Panc1 (cell line): ENCODE results near the gene KRTAP10-9. TPM values are rescaled to one million over a fixed set of nuclear protein-coding genes. Genes with fewer than 3 reads are reported as not detected.
"Not testable (repeated sequence)": the region's sequence is repeated elsewhere in the genome, so short reads cannot be mapped to it uniquely, and the experiment has no call there.

Experiments used
- ATAC-seq: fragments of 200-7000 bp; cut with Tn5 transposase; 2 replicates; pipeline ENCODE4 v1.9.1; 2020; ENCODE audit warnings: mild to moderate bottlenecking, moderate library complexity
- BruUV-seq: library from RNA; stranded (reverse); fragments of 400-500 nt; replicated peaks from 2 replicates; lab custom pipeline; 2021; lab: Mats Ljungman, UMichigan
- CTCF ChIA-PET: fragments of 300-600 bp; sonication (Branson Sonifier 250); formaldehyde crosslinking; loops from one replicate; lab custom pipeline; 2022; ENCODE audit warnings: antibody characterized with exemption; lab: Charles Lee
- POLR2A ChIA-PET: fragments of 300-600 bp; sonication (Branson Sonifier 250); formaldehyde crosslinking; loops from one replicate; lab custom pipeline; 2022; ENCODE audit warnings: antibody characterized with exemption; lab: Charles Lee
- DNase-seq: peaks from one replicate; pipeline ENCODE4 v3.0.0-alpha.2; 2010; ENCODE audit warnings: low read depth, low spot score
- H3K27ac ChIP-seq: 2 replicates; pipeline ENCODE4 v1.5.1; 2011; ENCODE audit warnings: mild to moderate bottlenecking, low read length, inconsistent platforms
- H3K27me3 ChIP-seq: fragments of 200-500 bp; sonication (Bioruptor generic); 2 replicates; pipeline ENCODE4 v1.6.0; 2014; ENCODE audit warnings: low read length, inconsistent platforms; ENCODE audit not compliant: control insufficient read depth, insufficient read depth
- H3K36me3 ChIP-seq: fragments of 200-500 bp; sonication (Bioruptor generic); 2 replicates; pipeline ENCODE4 v1.5.1; 2014; ENCODE audit warnings: inconsistent platforms, mild to moderate bottlenecking, low read length, moderate library complexity; ENCODE audit not compliant: control insufficient read depth, insufficient read depth
- H3K4me1 ChIP-seq: 2 replicates; pipeline ENCODE4 v1.5.1; 2011; ENCODE audit warnings: inconsistent platforms, mild to moderate bottlenecking, low read length, moderate library complexity; ENCODE audit not compliant: control insufficient read depth, insufficient read depth
- H3K4me3 ChIP-seq, 2 experiments: 2 replicates each; pipeline ENCODE4 v1.5.1; 2011 to 2012; ENCODE audit warnings: low read depth in 2 of 2, low read length in 2 of 2, mild to moderate bottlenecking in 2 of 2, inconsistent platforms in 1 of 2, moderate library complexity in 1 of 2
- H3K9me3 ChIP-seq: fragments of 200-500 bp; sonication (Bioruptor generic); 2 replicates; pipeline ENCODE4 v1.5.1; 2014; ENCODE audit warnings: low read depth, mild to moderate bottlenecking, inconsistent platforms, low read length, moderate library complexity; ENCODE audit not compliant: control insufficient read depth, insufficient read depth
- CTCF ChIP-seq: fragments of 450-650 bp; IDR thresholded peaks from 2 replicates; pipeline ENCODE4 v1.5.1; 2017; ENCODE audit warnings: mild to moderate bottlenecking
- POLR2AphosphoS5 ChIP-seq: IDR thresholded peaks from 2 replicates; pipeline ENCODE4 v1.6.1; 2012; ENCODE audit warnings: mild to moderate bottlenecking, low read depth, low read length, moderate library complexity
- REST ChIP-seq, 2 experiments: IDR thresholded peaks; 2 replicates each; pipeline ENCODE4 v1.6.1; 2011 to 2012; ENCODE audit warnings: low read depth in 2 of 2, control low read depth in 1 of 2, low read length in 1 of 2, mild to moderate bottlenecking in 1 of 2, moderate library complexity in 1 of 2; ENCODE audit not compliant: insufficient read depth in 1 of 2
- SIN3A ChIP-seq: IDR thresholded peaks from 2 replicates; pipeline ENCODE4 v1.6.1; 2012; ENCODE audit warnings: low read depth, mild to moderate bottlenecking, low read length, moderate library complexity, borderline replicate concordance; ENCODE audit not compliant: insufficient read depth
- TCF7L2 ChIP-seq: IDR thresholded peaks from 2 replicates; pipeline ENCODE4 v1.6.1; 2011; ENCODE audit warnings: mild to moderate bottlenecking, low read depth, low read length, inconsistent platforms
- in situ Hi-C: cut with HindIII; loops from 2 replicates; pipeline ENCODE4 v1.10.0; 2016; ENCODE audit warnings: low sequenced_read_pairs, low pct_unique_long_range_greater_than_20kb
- intact Hi-C: fragments of 100-400 bp; cut with micrococcal nuclease; formaldehyde crosslinking; loops from one replicate; pipeline ENCODE4 v1.10.0; 2022; ENCODE audit not compliant: unreplicated experiment
- total RNA-seq: library from RNA; stranded (reverse); gene quantifications from one replicate; pipeline ENCODE4 v1.2.1, GENCODE V29; 2021; ENCODE audit not compliant: unreplicated experiment

Gene KRTAP10-9
- total RNA-seq, 1 experiment from 2014 or later: not detected

DNA sequence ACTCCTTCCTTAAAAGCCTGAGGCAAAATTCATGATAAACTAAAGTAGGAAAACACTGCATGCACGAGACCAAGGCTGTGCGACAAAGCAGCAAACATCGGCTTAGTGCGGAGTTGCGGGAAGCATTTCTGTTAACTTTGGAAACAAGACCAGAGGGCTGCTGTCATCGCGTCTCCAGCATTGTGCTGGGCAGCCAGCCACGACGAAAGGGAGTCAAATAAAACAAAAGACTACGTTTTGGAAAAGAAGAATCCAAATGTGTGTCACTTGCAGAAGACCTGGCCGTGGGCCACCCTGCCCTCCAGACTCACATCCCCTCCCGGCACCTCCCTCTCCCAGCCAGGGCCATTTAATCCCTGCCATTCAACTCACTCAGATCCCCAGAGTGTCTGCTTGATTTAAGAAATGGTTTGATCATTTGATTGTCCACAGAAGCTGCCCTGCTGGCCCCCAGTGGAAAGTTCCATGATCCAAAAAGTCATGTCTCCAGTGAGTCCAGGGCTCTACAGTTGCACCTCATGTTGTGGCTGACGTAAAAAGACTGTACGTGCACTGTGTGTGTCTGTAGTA, 16.9 kb downstream of the KRTAP10-9 start:
- Histone ChIP-seq H3K9me3 (no peaks in the 10 kb centered on the region), H3K4me1 (no peaks in the 10 kb centered on the region), H3K36me3 (no peaks in the 10 kb centered on the region), H3K27ac (no peak overlapping the region), H3K27me3 (no peaks in the 10 kb centered on the region), H3K4me3 (no peak overlapping the region)
- CTCF ChIA-PET: no interaction called here
- DNase-seq (no peak), ATAC-seq (no peak)
- POLR2A ChIA-PET: no interaction called here
- intact Hi-C loops: no loop called here
- BruUV-seq: no TSS peak
- TF ChIP-seq CTCF (no peak), SIN3A (no peak), POLR2AphosphoS5 (no peak), REST (IDR thresholded peaks at IDR 0.05; ENCODE audit: insufficient read depth in 1 of 2, low read depth in 2 of 2, low read length in 1 of 2) (no peak), TCF7L2 (no peak)
- in situ Hi-C loops: no loop called here

DNA sequence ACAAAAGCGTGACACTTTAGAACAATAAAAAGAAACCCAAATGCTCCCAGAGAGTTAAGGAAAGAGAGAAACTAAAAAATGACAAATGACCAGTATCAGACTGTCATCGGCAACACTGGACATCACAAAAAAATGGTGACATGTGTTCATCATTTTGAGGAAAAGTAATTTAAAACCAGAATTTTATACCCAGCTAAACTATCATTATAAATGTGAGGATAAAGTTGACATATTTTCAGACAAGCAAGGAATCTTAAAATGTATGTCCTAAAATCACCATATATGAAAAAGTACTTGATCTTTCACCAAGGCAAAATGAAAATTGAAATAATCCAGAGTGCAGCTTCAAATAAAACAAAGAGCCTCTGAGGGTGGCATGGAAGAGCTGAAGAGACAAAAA, 18.0 kb downstream of the KRTAP10-9 start:
- ATAC-seq (no peak), DNase-seq (no peak)
- in situ Hi-C loops: no loop called here
- ChIA-PET CTCF (no interaction called here), POLR2A (no interaction called here)
- Histone ChIP-seq H3K36me3 (no peaks in the 10 kb centered on the region), H3K4me1 (no peaks in the 10 kb centered on the region), H3K4me3 (no peak overlapping the region), H3K9me3 (no peaks in the 10 kb centered on the region), H3K27ac (no peak overlapping the region), H3K27me3 (no peaks in the 10 kb centered on the region)
- BruUV-seq: no TSS peak
- no peak for TF ChIP-seq CTCF
- no peak for TF ChIP-seq SIN3A
- no peak for TF ChIP-seq TCF7L2
- TF ChIP-seq POLR2AphosphoS5: no peak
- no peak for TF ChIP-seq REST (IDR thresholded peaks at IDR 0.05; ENCODE audit: insufficient read depth in 1 of 2, low read depth in 2 of 2, low read length in 1 of 2)
- intact Hi-C loops: no loop called here

DNA sequence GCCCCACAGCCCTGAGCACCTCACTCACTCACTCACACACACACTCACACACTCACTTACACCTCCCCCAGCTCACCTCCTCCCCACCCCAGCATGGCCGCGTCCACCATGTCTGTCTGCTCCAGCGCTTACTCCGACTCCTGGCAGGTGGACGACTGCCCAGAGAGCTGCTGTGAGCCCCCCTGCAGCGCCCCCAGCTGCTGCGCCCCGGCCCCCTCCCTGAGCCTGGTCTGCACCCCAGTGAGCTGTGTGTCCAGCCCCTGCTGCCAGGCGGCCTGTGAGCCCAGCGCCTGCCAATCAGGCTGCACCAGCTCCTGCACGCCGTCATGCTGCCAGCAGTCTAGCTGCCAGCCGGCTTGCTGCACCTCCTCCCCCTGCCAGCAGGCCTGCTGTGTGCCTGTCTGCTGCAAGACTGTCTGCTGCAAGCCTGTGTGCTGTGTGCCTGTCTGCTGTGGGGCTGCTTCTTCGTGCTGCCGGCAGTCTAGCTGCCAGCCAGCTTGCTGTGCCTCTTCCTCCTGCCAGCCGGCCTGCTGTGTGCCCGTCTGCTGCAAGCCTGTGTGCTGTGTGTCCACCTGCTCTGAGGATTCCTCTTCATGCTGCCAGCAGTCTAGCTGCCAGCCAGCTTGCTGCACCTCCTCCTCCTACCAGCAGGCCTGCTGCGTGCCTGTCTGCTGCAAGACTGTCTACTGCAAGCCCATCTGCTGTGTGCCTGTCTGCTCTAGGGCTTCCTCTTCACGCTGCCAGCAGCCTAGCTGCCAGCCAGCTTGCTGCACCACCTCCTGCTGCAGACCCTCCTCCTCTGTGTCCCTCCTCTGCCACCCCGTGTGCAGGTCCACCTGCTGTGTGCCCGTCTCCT, 19.7 kb downstream of the KRTAP10-9 start, which contains the start of gene KRTAP10-11:
Gene KRTAP10-11, plus strand, starts transcription at position 49 of the 856 bp plus-strand sequence. Its CDS starts 45 bp downstream, at position 94.
- H3K36me3 ChIP-seq, H3K27me3 ChIP-seq, BruUV-seq, POLR2A ChIA-PET, H3K9me3 ChIP-seq, in situ Hi-C loops, DNase-seq, H3K4me3 ChIP-seq, H3K4me1 ChIP-seq, H3K27ac ChIP-seq, intact Hi-C loops, ATAC-seq: not testable (repeated sequence)
- CTCF ChIA-PET: interaction anchor here (0.7 kb wide), 1 partner anchor 44 kb away, joined by 3 read pairs; no protein-coding TSS in a partner anchor
